Right renal pelvis (tissue), 4 donors: ENCODE data around the gene LRP1. TPM values are rescaled to one million over a fixed set of nuclear protein-coding genes. Genes with fewer than 3 reads are reported as not detected.

Source experiments
- DNase-seq, 4 donors: peaks; one replicate each; pipeline ENCODE4 v3.0.0-alpha.2; 2013; ENCODE audit warnings: low read depth in 4 of 4, low spot score in 3 of 4, missing footprints in 1 of 4
- polyA plus RNA-seq, 4 donors: library from polyadenylated mRNA; unstranded; fragments of 120-200 nt; gene quantifications; one replicate each; pipeline ENCODE4 v1.2.1, GENCODE V29; 2013; ENCODE audit not compliant: insufficient read length in 4 of 4

LRP1 gene
- polyA plus RNA-seq, 4 donors: 63.0 to 102 (median 70.6) TPM

DNA sequence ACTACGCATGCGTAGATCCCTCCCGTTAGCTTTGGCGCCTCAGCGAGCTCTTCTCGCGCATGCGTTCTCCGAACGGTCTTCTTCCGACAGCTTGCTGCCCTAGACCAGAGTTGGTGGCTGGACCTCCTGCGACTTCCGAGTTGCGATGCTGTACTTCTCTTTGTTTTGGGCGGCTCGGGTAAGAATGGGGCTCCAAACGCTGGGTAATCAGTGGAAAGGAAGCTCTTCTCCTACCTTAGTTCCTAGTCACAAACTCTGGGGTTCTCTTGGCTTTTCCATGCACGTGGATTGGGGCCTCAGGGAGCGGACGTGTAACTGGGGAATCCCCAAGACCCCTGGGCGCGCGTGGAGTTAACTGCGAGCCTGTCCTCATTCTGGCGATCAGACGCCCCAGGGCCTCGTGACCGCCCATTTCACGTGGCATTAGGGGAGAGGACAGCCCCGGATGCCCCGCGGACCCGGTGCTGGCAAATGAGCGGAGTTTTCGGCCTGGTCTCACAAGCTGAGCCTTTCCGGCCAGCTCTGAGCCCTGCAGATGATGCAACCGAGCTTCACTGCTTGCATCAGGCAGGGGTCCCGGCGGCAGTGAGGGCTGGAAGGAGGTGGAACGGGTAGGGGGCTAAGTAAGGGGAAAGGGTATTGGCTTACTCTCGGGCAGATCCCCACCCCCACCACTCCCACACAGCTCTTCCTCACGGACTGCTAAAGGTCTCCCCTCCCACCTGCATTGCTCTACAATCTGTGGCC, 101.5 kb downstream of the LRP1 start, which contains the start of gene SHMT2:
TSS of gene SHMT2 (plus strand) at position 78 of the 747 bp plus-strand sequence. CDS start at position 146, 68 bp downstream.
- DNase-seq: peak; percentile 92 to 93 (median 92)

DNA sequence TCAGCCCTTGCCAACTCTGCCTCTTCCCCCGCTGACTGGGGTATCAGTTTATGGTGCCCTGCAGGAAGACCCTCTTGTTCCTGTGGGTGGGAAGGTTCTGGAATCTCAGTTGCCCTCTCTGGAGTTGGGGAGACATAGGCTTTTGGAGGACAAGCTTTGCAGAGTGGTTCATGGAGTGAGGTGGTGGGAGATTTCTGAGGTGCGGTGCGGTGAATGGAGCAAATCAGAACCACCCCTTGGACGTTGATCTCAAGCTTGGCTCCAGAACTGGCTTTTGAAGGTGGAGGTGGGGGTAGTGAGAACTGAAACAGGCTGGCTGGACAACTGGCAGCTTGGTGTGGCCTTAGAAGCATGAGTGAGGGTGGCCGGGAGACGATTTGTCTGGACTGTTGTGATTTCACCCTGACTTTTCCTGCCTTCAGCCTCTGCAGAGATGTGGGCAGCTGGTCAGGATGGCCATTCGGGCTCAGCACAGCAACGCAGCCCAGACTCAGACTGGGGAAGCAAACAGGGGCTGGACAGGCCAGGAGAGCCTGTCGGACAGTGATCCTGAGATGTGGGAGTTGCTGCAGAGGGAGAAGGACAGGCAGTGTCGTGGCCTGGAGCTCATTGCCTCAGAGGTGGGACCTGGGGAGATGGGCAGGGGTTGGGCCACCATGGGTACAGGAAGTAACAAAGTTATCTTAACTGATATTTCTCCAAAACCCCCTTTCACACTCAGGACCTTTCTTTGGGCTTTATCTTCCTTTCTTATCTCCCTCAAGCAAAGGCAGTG, 102.3 kb downstream of the LRP1 start:
- DNase-seq: no peak

DNA sequence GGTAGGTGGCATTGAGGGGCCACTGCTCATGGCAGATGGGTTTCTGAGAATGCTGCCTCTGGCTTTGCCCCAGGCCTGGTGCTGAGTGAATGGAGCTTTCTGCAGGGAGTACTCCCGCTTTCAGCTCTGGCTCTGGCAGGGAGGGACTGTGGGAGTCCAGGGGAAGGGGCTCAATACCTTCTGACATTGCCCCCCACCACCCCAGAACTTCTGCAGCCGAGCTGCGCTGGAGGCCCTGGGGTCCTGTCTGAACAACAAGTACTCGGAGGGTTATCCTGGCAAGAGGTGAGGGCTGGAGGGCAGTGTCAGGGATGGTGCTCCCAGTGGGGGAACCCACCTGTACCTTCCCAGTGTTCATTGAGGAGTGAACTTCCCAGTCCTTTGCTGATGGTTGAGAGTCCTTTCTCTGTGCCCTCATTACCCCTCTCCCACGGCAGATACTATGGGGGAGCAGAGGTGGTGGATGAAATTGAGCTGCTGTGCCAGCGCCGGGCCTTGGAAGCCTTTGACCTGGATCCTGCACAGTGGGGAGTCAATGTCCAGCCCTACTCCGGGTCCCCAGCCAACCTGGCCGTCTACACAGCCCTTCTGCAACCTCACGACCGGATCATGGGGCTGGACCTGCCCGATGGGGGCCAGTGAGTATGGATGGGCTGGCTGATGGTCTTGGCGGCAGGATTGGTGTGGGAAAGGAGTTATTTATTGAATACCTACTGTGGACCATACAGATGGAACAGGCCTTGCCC, 103.2 kb downstream of the LRP1 start:
- no peak for DNase-seq

DNA sequence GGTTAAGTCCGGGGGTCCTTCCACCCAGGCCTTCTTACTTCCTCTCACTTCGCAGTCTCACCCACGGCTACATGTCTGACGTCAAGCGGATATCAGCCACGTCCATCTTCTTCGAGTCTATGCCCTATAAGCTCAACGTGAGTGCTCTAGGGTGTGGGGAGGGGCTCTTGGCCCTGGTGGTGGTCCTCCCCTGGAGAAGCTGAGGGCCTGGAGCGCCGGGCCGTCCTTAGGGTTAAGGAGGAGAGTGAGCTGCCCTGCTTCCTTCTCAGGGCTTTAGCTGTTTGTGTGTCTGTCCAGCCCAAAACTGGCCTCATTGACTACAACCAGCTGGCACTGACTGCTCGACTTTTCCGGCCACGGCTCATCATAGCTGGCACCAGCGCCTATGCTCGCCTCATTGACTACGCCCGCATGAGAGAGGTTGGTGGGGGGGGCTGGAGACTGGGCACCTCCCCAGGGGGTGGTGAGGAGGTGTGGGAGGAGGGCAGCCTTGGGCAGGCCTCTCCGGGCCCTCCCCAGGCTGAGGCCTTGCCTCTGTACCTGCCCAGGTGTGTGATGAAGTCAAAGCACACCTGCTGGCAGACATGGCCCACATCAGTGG, 104.0 kb downstream of the LRP1 start:
- DNase-seq: no peak

DNA sequence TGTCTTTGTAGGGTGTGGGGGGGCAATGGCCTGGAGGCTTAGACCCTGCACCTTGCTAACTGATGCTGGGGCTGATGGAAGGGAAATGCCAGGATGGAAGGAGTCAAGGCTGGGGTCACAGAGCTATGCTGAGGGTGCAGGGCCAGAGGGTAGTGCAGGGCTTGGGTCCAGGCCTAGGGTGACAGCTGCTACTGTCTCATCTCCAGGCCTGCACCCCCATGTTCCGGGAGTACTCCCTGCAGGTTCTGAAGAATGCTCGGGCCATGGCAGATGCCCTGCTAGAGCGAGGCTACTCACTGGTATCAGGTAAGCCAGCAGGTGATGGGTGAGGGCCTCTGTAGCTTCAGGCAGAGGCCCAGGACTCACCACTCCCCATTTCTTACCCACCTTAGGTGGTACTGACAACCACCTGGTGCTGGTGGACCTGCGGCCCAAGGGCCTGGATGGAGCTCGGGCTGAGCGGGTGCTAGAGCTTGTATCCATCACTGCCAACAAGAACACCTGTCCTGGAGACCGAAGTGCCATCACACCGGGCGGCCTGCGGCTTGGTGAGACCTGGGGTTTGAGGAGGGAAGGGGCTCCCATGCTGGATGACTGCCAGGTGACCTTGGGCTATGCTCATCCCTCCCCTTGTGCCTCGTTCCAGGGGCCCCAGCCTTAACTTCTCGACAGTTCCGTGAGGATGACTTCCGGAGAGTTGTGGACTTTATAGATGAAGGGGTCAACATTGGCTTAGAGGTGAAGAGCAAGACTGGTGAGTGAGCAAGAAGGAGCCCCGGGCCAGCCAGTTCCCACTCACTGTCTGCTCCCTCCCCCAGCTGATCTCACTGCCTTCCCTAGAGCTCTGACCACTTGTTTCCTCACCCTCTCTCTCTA, 105.3 kb downstream of the LRP1 start:
- DNase-seq: no peak

DNA sequence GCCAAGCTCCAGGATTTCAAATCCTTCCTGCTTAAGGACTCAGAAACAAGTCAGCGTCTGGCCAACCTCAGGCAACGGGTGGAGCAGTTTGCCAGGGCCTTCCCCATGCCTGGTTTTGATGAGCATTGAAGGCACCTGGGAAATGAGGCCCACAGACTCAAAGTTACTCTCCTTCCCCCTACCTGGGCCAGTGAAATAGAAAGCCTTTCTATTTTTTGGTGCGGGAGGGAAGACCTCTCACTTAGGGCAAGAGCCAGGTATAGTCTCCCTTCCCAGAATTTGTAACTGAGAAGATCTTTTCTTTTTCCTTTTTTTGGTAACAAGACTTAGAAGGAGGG, 105.9 kb downstream of the LRP1 start:
- no peak for DNase-seq

DNA sequence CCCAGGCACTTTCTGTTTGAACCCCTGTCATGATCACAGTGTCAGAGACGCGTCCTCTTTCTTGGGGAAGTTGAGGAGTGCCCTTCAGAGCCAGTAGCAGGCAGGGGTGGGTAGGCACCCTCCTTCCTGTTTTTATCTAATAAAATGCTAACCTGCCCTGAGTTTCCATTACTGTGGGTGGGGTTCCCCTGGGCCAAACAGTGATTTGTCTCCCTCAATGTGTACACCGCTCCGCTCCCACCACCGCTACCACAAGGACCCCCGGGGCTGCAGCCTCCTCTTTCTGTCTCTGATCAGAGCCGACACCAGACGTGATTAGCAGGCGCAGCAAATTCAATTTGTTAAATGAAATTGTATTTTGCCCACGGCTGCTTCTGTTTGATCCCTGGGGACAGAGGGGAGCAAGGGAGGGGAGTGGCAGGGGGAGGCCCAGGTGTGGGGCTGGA, 106.3 kb downstream of the LRP1 start:
- DNase-seq: no peak

DNA sequence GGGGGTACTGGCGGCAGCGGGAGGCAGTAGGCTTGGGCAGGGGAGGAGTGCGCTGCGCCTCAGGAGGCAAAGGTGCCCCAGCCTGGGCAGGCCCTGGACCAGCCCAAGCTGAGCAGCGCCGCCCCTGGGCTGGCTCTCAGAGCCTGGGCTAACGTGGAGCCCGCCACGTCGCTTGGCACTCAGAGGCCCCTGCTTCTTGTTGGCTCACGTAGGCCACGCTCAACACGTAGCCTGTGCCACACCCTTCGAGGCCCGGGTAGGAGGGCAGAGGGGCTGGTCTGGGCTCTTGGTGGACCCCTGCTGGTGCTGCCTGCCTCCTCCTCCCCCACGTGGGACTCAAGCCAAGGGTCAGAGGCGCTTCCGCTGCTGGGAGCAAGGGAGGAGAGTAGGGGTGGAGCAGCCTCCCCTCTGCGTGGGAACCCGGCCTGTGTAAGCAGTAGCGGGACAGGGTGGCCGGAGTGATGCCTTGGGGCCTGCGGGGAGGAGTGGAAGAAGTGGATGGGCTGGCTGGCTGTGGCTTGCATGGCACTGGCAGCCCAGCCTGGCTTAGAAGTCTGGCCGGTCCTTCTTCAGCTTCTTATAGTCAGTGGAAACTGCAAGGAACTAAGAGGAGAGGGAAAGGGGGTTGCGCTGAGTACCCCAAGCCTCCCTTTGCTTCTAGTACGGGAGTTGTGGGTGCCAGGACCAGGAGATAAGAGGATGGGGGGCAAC, 106.9 kb downstream of the LRP1 start:
- no peak for DNase-seq

DNA sequence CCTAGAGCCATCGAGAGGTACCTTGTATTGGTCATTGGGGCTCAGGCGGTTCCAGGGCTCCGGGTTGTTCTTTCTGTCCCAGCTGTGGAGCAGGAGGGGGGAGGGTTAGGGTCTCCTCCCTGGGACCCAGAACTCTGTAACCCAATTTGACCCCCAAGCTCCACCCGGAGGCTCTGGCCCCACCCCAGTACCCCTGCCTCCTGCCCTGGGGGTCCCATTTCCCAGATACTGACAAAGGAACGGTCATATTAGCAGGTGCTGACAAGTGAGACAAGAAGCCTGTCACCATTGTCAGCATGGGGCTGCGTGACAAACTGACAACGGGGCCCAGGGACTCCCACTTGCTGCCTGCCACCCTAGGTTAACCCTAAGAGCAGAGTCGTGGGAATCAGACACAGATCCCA, 107.4 kb downstream of the LRP1 start:
- DNase-seq: no peak

DNA sequence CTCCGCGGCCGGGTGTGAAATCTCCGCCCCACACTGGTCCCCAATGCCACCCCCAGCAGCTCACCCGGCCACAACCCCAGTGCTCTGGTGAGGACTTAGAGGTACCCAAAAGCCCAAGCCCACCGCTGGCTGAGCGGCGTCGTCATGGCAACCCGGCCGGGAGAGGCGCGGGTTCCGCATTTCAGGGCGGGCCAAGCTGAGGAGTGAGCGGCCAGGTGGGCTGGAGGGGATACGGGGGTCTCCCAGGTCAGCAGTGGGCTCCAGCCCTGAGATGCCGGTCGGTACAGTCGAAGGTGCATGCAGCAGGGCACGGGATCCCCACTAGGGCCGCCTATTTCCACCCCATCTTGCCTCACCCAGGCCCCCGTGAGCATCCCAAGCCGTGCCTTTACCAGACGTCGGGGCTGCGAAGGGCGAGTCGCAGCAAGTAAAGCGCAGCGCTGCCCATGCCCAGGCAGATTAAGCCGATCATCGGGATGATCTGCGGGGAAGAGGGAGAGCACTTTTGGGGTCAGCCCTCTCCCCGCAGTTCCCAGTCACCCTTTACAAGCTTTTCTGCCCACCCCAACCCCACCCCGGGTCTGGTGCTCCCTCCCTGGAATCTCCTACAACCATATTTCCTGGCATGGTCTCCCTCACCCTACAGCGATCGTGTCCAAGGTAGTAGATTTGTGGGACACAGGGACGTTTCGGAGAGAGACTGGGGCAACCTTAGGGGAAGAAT, 108.1 kb downstream of the LRP1 start:
- DNase-seq: no peak

DNA sequence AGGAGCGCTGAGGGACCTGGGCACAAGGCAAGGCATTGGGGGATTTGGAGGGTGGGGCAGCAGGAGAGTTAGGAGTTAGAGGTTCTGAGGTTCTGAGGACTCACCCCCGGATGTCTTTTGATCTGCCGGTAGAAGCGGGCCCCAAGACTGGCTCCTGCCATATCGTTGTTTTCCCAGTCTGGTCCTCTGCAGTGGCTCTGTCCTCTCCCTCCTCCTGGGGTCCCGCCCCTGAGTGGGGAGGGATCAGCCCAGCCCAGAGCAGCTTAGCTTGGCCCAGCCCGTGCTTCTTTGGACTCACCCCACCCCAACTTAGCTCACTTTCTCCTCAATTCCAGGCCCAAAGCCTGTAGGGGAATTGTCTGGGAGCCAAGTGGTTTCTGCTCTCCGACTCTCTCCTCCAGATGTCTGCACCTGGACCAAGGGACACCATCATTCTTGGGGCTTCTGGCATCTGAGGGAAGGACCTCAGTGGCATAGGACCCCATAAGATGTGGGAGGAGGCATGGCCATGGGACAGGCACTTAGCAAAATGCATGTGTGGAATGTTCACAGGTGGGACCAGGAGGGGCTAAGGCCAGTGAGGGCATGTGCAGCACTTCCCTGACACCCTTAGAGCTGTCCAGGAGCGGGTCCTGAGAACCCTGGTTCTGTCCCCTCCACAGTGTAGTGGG, 108.8 kb downstream of the LRP1 start:
- DNase-seq: no peak

DNA sequence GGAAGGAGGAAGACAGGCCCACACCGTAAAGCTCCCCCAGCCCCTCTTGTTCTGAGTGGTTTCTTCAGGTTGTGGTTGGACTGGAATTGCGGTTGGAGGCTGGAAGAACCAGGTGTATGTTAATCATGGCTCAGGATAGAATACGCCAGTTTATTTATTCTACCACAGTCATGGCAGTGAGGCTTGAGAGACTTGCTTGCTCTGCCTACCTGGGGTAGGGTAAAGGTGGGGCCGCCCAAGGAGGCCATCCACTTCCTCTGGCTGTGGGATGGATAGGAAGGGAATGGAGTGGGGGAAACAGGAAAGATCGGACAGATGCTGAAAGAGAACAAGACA, 109.3 kb downstream of the LRP1 start:
- DNase-seq: no peak

DNA sequence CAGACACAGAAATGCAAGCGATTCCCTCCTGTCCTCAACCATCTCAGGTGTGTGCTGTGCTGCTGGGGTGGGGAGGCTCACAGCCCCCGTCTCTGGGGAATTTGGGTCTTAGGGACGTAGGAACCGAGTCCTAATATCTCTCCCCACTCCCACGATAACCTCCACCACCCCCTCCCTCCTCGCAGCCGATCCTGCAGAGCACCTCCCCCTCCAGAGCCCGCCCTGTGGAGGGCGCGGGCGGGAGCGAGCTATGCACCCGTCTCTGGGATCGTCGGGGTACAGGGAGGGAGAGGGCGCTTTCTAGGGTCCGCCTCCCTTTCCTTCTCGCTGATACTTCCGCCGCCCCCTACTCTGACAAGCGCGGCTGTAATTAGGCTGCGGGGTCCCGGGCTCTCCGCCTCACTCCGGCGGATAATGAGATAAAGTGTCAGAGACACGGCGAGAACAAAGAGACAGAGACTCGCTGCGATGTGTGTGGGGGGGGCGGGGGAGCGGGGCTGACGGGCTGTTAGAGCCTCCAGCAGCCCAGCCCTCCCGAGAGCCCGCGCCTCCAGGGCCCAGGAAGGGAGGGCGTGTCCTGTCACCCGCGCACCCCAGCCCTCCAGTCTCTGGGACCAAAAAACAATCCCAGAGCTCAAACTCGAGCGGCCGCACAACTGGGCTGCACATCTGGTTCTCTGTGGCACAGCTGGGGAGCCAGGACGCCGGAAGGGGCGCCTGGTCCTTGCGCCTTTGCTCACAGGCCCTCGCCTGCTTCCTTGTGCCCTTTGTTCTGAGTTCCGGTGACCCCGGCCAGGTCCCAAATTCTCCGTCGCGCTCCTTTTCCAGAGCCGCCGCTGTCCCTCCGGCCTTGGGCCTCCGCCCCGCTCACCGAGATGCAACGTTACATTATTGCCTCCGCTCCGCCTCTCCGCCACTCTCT, 109.9 kb downstream of the LRP1 start:
- no peak for DNase-seq

DNA sequence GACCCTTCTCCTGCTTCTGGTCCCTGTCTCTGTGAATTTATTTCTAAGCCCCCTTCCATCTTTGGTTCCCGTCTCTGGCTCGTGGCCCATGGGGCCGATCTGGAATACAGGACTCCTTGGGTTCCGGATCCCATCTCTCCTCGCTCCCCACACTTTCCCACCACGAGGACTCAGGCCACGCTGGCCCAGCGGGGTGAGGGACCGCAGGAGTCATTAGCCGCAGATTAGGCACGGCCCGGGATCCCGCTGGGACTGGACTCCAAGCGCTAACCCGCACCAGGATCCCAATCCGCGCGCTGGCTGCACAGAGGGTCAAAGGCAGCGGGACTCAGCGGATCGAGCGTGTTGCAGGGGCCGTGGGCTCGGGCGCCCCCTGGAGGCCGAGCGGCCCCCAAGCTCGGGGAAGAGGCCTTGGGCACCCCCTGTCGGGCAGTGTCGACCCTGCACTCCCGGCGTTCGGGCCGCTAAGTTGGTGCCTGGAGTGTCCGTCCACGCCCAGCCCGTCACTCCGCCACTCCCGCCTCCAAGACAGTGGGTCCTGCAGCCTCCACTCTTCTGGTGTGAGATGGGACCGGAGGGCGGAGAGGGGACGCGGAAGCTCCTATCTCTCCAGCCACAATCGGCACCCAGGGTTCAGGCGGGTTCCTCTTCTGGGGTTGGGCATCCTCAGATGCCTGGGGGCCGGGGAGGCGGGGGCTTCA, 110.7 kb downstream of the LRP1 start:
- DNase-seq: peak in 3 of 4 donors; percentile 75 to 86 (median 78)

DNA sequence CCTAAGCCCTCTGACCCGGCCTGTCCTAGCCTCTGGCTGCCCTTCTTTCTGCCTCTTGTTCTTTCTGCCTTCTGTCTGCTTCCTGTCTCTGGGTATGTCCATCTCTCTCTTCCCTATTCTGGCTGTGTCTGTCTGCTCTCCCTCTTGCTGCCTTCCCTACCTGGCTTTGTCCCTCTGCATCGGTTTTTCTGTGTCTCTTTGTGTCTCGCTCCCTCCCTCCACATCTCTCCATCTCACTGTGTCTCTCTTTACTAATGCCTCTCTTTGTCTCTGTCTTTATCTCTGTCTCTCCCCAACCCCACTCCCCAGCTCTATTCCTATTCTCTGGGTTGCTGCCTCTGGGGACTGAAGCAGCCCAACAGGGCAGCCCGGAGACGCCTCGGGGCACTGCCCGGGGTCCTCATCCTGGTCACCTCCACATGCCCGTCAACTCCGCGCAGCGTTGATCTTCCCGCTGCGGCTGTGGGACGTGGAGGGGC, 111.3 kb downstream of the LRP1 start:
- DNase-seq: no peak
